ENCODE measurements around the gene SCT.

The SCT gene

DNA sequence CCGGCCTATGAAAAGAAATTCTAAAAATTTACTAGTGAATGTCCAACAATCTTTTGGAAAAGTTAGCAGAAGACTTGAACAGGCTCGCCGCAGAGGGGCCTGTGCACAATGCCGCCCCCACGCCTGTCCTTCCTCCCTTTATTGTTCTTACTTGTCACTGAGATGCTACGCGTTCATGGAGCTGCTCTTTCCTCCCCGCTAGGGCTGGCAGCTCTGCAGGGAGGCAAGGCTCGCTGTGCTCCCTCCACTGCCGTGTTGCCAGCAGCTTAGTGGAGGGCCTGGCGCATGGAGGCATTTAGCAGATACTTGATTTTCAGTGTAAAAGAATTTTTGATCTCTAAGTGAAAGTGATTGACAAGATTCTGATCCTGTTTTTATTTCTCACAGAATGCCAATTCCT lies 36.0 kb downstream of the SCT start:
- TF ChIP-seq TEAD4 (IDR thresholded peaks at IDR 0.05) (no peak), ZBTB7A (IDR thresholded peaks at IDR 0.05; ENCODE audit: low read depth) (no peak)
- TF ChIP-seq, protein P1, sequence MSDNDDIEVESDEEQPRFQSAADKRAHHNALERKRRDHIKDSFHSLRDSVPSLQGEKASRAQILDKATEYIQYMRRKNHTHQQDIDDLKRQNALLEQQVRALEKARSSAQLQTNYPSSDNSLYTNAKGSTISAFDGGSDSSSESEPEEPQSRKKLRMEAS (IDR thresholded peaks at IDR 0.05): no peak

DNA sequence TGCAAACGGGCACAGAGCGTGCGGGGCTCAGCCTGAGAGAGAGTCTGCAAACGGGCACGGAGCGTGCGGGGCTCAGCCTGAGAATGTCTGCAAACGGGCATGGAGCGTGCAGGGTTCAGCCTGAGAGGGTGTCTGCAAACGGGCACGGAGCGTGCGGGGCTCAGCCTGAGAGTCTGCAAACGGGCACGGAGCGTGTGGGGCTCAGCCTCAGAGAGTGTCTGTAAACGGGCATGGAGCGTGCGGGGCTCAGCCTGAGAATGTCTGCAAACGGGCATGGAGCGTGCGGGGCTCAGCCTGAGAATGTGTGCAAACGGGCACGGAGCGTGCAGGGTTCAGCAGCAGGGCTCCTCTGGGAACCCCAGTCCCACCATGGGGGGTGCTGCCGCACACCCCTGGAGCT lies 37.2 kb downstream of the SCT start:
- no peak for TF ChIP-seq CEBPB (IDR thresholded peaks at IDR 0.05)
- TF ChIP-seq NFIC (IDR thresholded peaks at IDR 0.05): no peak
- TF ChIP-seq TEAD4 (IDR thresholded peaks at IDR 0.05): no peak
- TF ChIP-seq CREB1 (IDR thresholded peaks at IDR 0.05; ENCODE audit: low read depth): no peak
- TF ChIP-seq, protein P2, sequence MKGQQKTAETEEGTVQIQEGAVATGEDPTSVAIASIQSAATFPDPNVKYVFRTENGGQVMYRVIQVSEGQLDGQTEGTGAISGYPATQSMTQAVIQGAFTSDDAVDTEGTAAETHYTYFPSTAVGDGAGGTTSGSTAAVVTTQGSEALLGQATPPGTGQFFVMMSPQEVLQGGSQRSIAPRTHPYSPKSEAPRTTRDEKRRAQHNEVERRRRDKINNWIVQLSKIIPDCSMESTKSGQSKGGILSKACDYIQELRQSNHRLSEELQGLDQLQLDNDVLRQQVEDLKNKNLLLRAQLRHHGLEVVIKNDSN (IDR thresholded peaks at IDR 0.05): no peak
- TF ChIP-seq, protein P1 (IDR thresholded peaks at IDR 0.05): no peak
- no peak for TF ChIP-seq RAD21 (IDR thresholded peaks at IDR 0.05; ENCODE audit: low read depth)
- TF ChIP-seq ZBTB7A (IDR thresholded peaks at IDR 0.05; ENCODE audit: low read depth): no peak
- no peak for TF ChIP-seq YY1 (IDR thresholded peaks at IDR 0.05; ENCODE audit: low read depth)
- no peak for TF ChIP-seq EP300 (IDR thresholded peaks at IDR 0.05; ENCODE audit: borderline replicate concordance)
- TF ChIP-seq TCF12 (IDR thresholded peaks at IDR 0.05; ENCODE audit: low read depth): no peak
- no peak for TF ChIP-seq EGR1 (IDR thresholded peaks at IDR 0.05)
- no peak for TF ChIP-seq TAF1 (IDR thresholded peaks at IDR 0.05; ENCODE audit: low read depth)
- TF ChIP-seq, protein P3, sequence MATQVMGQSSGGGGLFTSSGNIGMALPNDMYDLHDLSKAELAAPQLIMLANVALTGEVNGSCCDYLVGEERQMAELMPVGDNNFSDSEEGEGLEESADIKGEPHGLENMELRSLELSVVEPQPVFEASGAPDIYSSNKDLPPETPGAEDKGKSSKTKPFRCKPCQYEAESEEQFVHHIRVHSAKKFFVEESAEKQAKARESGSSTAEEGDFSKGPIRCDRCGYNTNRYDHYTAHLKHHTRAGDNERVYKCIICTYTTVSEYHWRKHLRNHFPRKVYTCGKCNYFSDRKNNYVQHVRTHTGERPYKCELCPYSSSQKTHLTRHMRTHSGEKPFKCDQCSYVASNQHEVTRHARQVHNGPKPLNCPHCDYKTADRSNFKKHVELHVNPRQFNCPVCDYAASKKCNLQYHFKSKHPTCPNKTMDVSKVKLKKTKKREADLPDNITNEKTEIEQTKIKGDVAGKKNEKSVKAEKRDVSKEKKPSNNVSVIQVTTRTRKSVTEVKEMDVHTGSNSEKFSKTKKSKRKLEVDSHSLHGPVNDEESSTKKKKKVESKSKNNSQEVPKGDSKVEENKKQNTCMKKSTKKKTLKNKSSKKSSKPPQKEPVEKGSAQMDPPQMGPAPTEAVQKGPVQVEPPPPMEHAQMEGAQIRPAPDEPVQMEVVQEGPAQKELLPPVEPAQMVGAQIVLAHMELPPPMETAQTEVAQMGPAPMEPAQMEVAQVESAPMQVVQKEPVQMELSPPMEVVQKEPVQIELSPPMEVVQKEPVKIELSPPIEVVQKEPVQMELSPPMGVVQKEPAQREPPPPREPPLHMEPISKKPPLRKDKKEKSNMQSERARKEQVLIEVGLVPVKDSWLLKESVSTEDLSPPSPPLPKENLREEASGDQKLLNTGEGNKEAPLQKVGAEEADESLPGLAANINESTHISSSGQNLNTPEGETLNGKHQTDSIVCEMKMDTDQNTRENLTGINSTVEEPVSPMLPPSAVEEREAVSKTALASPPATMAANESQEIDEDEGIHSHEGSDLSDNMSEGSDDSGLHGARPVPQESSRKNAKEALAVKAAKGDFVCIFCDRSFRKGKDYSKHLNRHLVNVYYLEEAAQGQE (IDR thresholded peaks at IDR 0.05; ENCODE audit: low read depth): no peak
- TF ChIP-seq FOXM1 (IDR thresholded peaks at IDR 0.05; ENCODE audit: borderline replicate concordance, low read depth): no peak

DNA sequence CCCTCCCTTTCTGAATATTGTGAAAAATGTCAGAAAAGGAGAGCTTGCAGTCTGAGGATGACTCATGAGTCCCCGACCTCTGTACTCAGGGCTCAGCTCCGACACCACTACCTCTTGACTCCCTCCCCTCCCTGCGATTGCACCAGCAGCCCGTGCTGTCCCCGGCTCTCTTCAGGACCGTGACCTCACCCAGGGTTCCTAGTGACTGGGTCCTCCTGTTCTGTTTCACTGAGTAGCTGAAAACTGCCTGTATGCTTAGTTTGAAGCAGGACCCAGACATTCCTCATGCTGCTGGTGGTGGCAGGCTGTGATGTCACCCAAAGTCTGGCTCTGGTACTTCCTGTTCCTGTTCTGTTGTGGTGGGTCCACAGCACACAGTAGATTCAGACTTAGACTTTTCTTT lies 39.0 kb downstream of the SCT start:
- TF ChIP-seq TEAD4 (IDR thresholded peaks at IDR 0.05) (no peak), RAD21 (IDR thresholded peaks at IDR 0.05; ENCODE audit: low read depth) (no peak), TAF1 (IDR thresholded peaks at IDR 0.05; ENCODE audit: low read depth) (no peak), CEBPB (IDR thresholded peaks at IDR 0.05) (no peak), CREB1 (IDR thresholded peaks at IDR 0.05; ENCODE audit: low read depth) (no peak), YY1 (IDR thresholded peaks at IDR 0.05; ENCODE audit: low read depth) (no peak), EGR1 (IDR thresholded peaks at IDR 0.05) (no peak)
- TF ChIP-seq, protein P1 (IDR thresholded peaks at IDR 0.05): no peak
- TF ChIP-seq, protein P2 (IDR thresholded peaks at IDR 0.05): no peak
- TF ChIP-seq, protein P3 (IDR thresholded peaks at IDR 0.05; ENCODE audit: low read depth): no peak

DNA sequence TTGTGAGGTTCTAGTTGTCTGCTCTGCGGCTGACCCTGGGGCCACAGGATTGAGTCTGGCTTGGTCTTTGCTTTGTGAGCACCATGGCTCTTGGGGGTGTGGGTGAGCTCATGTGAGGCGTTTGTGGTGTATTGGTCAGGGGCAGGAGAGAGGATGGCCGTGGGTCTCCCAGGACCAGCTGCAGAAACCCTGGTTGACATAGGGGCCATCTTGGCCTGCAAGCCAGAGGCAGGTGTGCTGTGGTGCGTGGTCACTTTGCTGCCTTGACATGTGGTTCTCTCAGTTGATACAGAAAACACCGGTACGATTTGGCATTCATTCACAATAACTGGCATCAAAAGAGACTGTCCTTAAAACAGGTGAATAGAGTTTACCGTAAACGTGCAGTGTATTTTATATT lies 39.4 kb downstream of the SCT start:
- TF ChIP-seq CEBPB (IDR thresholded peaks at IDR 0.05): no peak
- no peak for TF ChIP-seq TAF1 (IDR thresholded peaks at IDR 0.05; ENCODE audit: low read depth)
- no peak for TF ChIP-seq EGR1 (IDR thresholded peaks at IDR 0.05)
- no peak for TF ChIP-seq YY1 (IDR thresholded peaks at IDR 0.05; ENCODE audit: low read depth)
- TF ChIP-seq CREB1 (IDR thresholded peaks at IDR 0.05; ENCODE audit: low read depth): no peak
- TF ChIP-seq, protein P2 (IDR thresholded peaks at IDR 0.05): no peak
- no peak for TF ChIP-seq ZBTB7A (IDR thresholded peaks at IDR 0.05; ENCODE audit: low read depth)

DNA sequence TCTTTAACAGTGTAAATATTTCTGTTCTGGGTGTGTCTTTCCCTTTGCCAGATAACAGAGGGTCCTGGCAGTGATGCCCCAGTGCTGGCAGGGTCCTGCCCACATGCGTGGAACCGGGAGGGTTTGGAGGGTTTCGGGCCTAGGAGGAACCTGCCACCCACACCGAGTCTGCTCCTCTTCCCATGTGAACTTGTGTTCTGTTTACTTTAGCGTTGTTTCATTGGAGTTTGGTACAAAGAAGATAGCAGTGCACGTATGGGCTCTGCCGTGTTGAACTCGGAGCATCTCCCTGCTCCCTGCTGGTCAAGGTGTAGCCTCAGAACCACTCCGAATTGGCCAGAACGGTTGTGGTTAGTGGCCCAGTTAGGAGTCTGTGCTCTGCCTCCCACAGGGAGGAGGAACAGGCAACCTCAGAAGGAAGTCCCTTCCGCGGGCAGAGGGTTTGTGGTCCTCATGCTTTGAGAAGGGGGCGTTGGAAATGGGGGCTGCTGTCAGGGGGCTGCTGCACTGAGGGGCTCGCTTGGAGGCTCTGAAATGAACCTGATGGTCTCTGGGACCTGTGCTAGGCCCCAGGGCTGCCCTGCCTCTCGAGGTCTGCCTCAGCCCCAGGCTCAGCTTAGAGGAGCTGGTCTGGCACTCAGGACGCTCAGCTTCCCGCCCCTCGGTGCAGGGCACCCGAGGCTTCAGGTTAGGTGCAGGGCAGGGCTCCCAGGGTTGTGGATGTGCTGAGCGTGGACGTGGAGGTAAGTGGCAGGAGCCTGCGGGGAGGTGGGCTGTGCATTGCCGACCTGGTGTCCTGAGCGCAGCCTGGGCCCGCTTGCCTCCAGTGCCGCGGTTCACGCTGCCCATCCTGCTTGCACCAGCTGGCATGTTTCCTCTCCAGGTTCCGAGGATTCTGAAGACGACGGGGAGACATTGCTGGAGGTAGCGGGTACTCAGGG lies 40.3 kb downstream of the SCT start:
- TF ChIP-seq EP300 (IDR thresholded peaks at IDR 0.05; ENCODE audit: borderline replicate concordance): no peak
- no peak for TF ChIP-seq CREB1 (IDR thresholded peaks at IDR 0.05; ENCODE audit: low read depth)
- no peak for TF ChIP-seq TEAD4 (IDR thresholded peaks at IDR 0.05)
- no peak for TF ChIP-seq YY1 (IDR thresholded peaks at IDR 0.05; ENCODE audit: low read depth)
- no peak for TF ChIP-seq ZBTB7A (IDR thresholded peaks at IDR 0.05; ENCODE audit: low read depth)
- TF ChIP-seq EGR1 (IDR thresholded peaks at IDR 0.05): no peak
- TF ChIP-seq CEBPB (IDR thresholded peaks at IDR 0.05): no peak
- TF ChIP-seq, protein P2 (IDR thresholded peaks at IDR 0.05): no peak
- no peak for TF ChIP-seq NFIC (IDR thresholded peaks at IDR 0.05)
- TF ChIP-seq, protein P1 (IDR thresholded peaks at IDR 0.05): no peak
- TF ChIP-seq, protein P3 (IDR thresholded peaks at IDR 0.05; ENCODE audit: low read depth): no peak
- TF ChIP-seq RAD21 (IDR thresholded peaks at IDR 0.05; ENCODE audit: low read depth): no peak
- no peak for TF ChIP-seq TAF1 (IDR thresholded peaks at IDR 0.05; ENCODE audit: low read depth)
- no peak for TF ChIP-seq FOXM1 (IDR thresholded peaks at IDR 0.05; ENCODE audit: borderline replicate concordance, low read depth)
- no peak for TF ChIP-seq TCF12 (IDR thresholded peaks at IDR 0.05; ENCODE audit: low read depth)

Measured in Ishikawa (cell line).